Heart right ventricle (tissue), 16 donors: ENCODE results near the gene CDCA8. TPM values are rescaled to one million over a fixed set of nuclear protein-coding genes. Genes with fewer than 3 reads are reported as not detected.

Experiments
- ATAC-seq, 8 donors: fragments of 200-7000 bp; cut with Tn5 transposase; one replicate each; pipeline ENCODE4 v1.9.1; 2020; ENCODE audit warnings: mild to moderate bottlenecking in 8 of 8, moderate library complexity in 8 of 8, moderate number of reproducible peaks in 1 of 8
- DNase-seq, 2 donors: peaks; one replicate each; pipeline ENCODE4 v3.0.0-alpha.2; 2020
- H3K27ac ChIP-seq, 10 donors: fragments of 200-600 bp; sonication (generic) in 2 of 10; one replicate each; pipeline versions ENCODE4 v1.5.0 to v1.8.0; 2020 to 2022; ENCODE audit warnings: mild to moderate bottlenecking in 3 of 10
- H3K27me3 ChIP-seq, 7 donors: fragments of 200-600 bp; one replicate each; pipeline ENCODE4 v1.8.0; 2021 to 2022; ENCODE audit warnings: mild to moderate bottlenecking in 2 of 7
- H3K36me3 ChIP-seq, 9 donors: fragments of 200-600 bp; sonication (generic) in 1 of 9; one replicate each; pipeline versions ENCODE4 v1.5.0 to v1.8.0; 2020 to 2022; ENCODE audit warnings: mild to moderate bottlenecking in 2 of 9
- H3K4me1 ChIP-seq, 9 donors: fragments of 200-600 bp; sonication (generic) in 1 of 9; one replicate each; pipeline versions ENCODE4 v1.5.0 to v1.8.0; 2020 to 2022; ENCODE audit warnings: mild to moderate bottlenecking in 4 of 9
- H3K4me3 ChIP-seq, 10 donors: fragments of 200-600 bp; sonication (generic) in 2 of 10; one replicate each; pipeline versions ENCODE4 v1.5.0 to v1.8.0; 2020 to 2022; ENCODE audit warnings: mild to moderate bottlenecking in 7 of 10, moderate library complexity in 2 of 10
- H3K9me3 ChIP-seq, 11 donors: fragments of 200-600 bp in 10 of 11; sonication (generic) in 2 of 11; one replicate each; pipeline versions ENCODE4 v1.5.0 to v1.8.0; 2013 to 2022; ENCODE audit warnings: mild to moderate bottlenecking in 2 of 11, control low read depth in 1 of 11, moderate library complexity in 1 of 11
- CTCF ChIP-seq, 9 donors: fragments of 200-600 bp; sonication (generic) in 2 of 9; IDR thresholded peaks; one replicate each; pipeline versions ENCODE4 v1.5.0 to v1.8.0; 2021 to 2022; ENCODE audit warnings: antibody characterized with exemption in 9 of 9, mild to moderate bottlenecking in 5 of 9, moderate library complexity in 1 of 9
- WGBS, 2 donors: extraction: QIAGEN DNeasy Blood & Tissue Kit; methylation state at CpG; one replicate each; pipeline ENCODE4 v1.1.7; 2013; ENCODE audit warnings: inconsistent platforms in 1 of 2; 5-methylcytosine and 5-hydroxymethylcytosine counted together
- intact Hi-C, 10 donors: fragments of 100-400 bp; cut with DNase I; formaldehyde crosslinking; loops; one replicate each; pipeline versions ENCODE4 v1.11.1 to v1.14.2; 2022
- polyA plus RNA-seq, 2 donors: library from polyadenylated mRNA; stranded (reverse); fragments of 200-250 nt; gene quantifications; one replicate each; pipeline ENCODE4 v1.2.3, GENCODE V29; 2013
- total RNA-seq, 10 donors: library from RNA; stranded (reverse); fragmentation: NEBNext Ultra II Directional in 3 of 10; extraction: Animal tissue kit (Norgen Biotek cat#: 25700) in 3 of 10; gene quantifications; one replicate each; pipeline versions ENCODE4 v1.2.1 to v1.2.4, GENCODE V29; 2021 to 2023
- donor health status: Arrhythmogenic right ventricular cardiomyopathy.
- donor health status: ischemic (EF 13 %, LVEDD 7.1; RV severe dilation, severe dysfunction).
- donor health status: healthy with polysubstance abuse.
- donor health status: DM: no; HTN: yes; CAD: no.
- donor health status: DM: no; HTN: no; CAD: no.
- donor health status: ischemic (EF 25% LVEDD 6.9; RV normal size, moderate dysfunction).
- donor health status: ischemic (EF 25% LVEDD 5.7; RV mildly dilated, moderate dysfunction).
- donor health status: healthy.
- donor health status: DM: yes; HTN: yes; CAD: no.
- donor health status: Ischemic cardiomyopathy.
- donor health status: ischemic (EF 35%, LVEDD 5.7; RV mildly dilated, moderate dysfunction).
- donor health status: nonischemic (EF 11% LVEDD 7.7; RV severe dilation, severe dysfunction).
- donor health status: DM: yes; HTN: yes; CAD: no.
- donor health status: PGD.
- donor health status: ischemic (EF 29% LVEDD 5.4; RV normal size, mild dysfunction).
- donor health status: nonischemic (EF 23%, LVEDD 6.1; RV moderate dilation, normal function).

CDCA8 gene
- total and polyA plus RNA-seq, 12 donors: 0.09 to 2.9 (median 0.41) TPM; not detected in 1

DNA sequence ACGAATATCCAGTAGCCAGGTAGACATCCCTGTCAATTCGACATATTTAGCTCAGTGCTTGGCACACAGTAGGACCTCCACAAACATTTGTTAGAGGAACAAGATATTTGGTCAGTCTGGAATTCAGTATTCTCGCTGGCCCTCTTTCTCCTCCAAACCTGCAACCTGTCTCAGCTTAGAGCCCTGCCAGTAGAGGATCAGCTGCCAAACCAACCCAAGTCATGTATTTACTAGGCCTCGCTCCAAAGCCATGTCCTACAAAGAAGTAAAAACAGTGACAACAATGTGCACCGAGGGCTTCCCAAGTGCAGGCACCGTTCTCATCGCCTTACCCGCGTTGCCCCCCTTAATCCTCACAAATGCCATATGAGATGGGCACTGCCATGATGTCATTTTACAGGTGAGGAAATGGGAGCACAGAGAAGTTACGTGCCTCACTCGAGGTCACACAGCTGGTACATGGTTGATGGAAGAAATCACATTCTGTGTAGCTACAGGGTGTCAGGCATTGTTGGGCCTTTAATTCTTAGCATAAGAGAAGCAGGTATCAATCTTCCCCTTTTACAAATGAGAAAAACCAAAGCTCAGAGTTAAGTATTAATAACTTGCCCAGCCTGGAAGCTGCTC lies 26.0 kb upstream of the CDCA8 start:
- Histone ChIP-seq H3K36me3 (no peaks in the 10 kb centered on the region), H3K27ac (no peak overlapping the region), H3K4me3 (no peak overlapping the region), H3K9me3 (no peaks in the 10 kb centered on the region), H3K4me1 (no peaks in the 10 kb centered on the region), H3K27me3 (peaks cover 0 to 72% (median 48%) of the 10 kb centered on the region in 7 donors)
- intact Hi-C loops: no loop called here
- WGBS, 2 donors: 82 to 84% methylated on average over 11 of the region's 11 CpGs
- TF ChIP-seq CTCF (IDR thresholded peaks at IDR 0.05): no peak
- DNase-seq (no peak), ATAC-seq (no peak)

DNA sequence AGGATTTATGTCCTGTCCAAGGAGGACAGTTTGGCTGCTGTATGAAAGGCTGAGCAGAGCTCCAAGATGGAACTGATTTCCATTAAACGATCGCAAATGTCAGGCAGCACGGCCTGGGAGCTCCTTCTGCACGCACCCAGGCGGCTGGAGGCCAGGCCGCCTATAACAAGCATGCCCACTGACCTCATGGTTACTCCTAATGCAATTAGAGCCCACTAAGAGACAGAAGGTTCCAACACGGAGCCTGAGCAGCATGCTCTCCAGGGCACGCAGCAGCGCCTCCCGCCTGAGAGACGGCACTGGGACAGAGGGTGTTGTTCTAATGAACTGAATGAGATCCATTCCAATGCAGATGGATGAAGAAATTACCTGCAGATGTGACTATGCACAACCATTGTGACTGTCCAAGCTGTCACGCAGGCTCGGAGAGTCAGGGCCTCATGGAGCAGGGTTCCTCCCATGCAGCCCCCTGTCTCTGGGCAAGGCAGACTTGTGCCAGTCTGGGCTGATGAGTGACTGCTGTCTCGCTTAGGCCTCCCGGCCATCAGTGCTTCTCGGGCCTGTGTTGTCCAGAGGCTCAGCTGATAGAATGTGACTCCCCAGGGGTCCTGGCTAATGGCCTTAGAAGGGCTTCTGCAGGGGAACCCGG lies 25.2 kb upstream of the CDCA8 start:
- WGBS, 2 donors: 52 to 55% methylated on average over 17 of the region's 17 CpGs
- Histone ChIP-seq H3K4me3 (no peak overlapping the region), H3K4me1 (no peaks in the 10 kb centered on the region), H3K27me3 (peaks cover 0 to 69% (median 50%) of the 10 kb centered on the region in 7 donors), H3K9me3 (no peaks in the 10 kb centered on the region), H3K27ac (no peak overlapping the region), H3K36me3 (no peaks in the 10 kb centered on the region)
- TF ChIP-seq CTCF (IDR thresholded peaks at IDR 0.05): no peak
- ATAC-seq (no peak), DNase-seq (no peak)
- intact Hi-C loops: no loop called here

- ATAC-seq (no peak), DNase-seq (no peak)
- TF ChIP-seq CTCF (IDR thresholded peaks at IDR 0.05): no peak
- Histone ChIP-seq H3K4me3 (no peak overlapping the region), H3K27me3 (peaks cover 0 to 68% (median 53%) of the 10 kb centered on the region in 7 donors), H3K27ac (no peak overlapping the region), H3K36me3 (no peaks in the 10 kb centered on the region), H3K9me3 (no peaks in the 10 kb centered on the region), H3K4me1 (no peaks in the 10 kb centered on the region)
- WGBS, 2 donors: 48 to 57% methylated on average over 2 of the region's 2 CpGs
- intact Hi-C loops: loop anchor here in 1 of 10 donors (5.0 kb wide), 1 partner anchor 68 kb away; no protein-coding TSS in a partner anchor
Observed at GRCh38 chr1:37670133-37670532, 22.2 kb upstream of the CDCA8 start.

GRCh38 chr1:37671261-37671660 lies 21.1 kb upstream of the CDCA8 start:
- no peak for DNase-seq
- H3K9me3 ChIP-seq: no peaks in the 10 kb centered on the region
- intact Hi-C loops: loop anchor here in 1 of 10 donors (5.0 kb wide), 1 partner anchor 69 kb away; no protein-coding TSS in a partner anchor
- no peaks in the 10 kb centered on the region for H3K36me3 ChIP-seq
- H3K4me3 ChIP-seq: no peak overlapping the region
- H3K4me1 ChIP-seq: no peaks in the 10 kb centered on the region
- H3K27me3 ChIP-seq: peaks cover 0 to 68% (median 53%) of the 10 kb centered on the region in 7 donors
- no peak for ATAC-seq
- no peak for TF ChIP-seq CTCF (IDR thresholded peaks at IDR 0.05)
- H3K27ac ChIP-seq: no peak overlapping the region
- WGBS, 2 donors: 73 to 75% methylated on average over 6 of the region's 6 CpGs
